ENCODE data around the gene SLC26A6. TPM values are rescaled to one million over a fixed set of nuclear protein-coding genes. Genes with fewer than 3 reads are reported as not detected.

SLC26A6 gene, protein sequence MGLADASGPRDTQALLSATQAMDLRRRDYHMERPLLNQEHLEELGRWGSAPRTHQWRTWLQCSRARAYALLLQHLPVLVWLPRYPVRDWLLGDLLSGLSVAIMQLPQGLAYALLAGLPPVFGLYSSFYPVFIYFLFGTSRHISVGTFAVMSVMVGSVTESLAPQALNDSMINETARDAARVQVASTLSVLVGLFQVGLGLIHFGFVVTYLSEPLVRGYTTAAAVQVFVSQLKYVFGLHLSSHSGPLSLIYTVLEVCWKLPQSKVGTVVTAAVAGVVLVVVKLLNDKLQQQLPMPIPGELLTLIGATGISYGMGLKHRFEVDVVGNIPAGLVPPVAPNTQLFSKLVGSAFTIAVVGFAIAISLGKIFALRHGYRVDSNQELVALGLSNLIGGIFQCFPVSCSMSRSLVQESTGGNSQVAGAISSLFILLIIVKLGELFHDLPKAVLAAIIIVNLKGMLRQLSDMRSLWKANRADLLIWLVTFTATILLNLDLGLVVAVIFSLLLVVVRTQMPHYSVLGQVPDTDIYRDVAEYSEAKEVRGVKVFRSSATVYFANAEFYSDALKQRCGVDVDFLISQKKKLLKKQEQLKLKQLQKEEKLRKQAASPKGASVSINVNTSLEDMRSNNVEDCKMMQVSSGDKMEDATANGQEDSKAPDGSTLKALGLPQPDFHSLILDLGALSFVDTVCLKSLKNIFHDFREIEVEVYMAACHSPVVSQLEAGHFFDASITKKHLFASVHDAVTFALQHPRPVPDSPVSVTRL
- 100 to 1,000 TPM in 1 of 2 donors, 10 to 100 TPM in 1; 38.3 to 110 TPM for total RNA-seq

DNA sequence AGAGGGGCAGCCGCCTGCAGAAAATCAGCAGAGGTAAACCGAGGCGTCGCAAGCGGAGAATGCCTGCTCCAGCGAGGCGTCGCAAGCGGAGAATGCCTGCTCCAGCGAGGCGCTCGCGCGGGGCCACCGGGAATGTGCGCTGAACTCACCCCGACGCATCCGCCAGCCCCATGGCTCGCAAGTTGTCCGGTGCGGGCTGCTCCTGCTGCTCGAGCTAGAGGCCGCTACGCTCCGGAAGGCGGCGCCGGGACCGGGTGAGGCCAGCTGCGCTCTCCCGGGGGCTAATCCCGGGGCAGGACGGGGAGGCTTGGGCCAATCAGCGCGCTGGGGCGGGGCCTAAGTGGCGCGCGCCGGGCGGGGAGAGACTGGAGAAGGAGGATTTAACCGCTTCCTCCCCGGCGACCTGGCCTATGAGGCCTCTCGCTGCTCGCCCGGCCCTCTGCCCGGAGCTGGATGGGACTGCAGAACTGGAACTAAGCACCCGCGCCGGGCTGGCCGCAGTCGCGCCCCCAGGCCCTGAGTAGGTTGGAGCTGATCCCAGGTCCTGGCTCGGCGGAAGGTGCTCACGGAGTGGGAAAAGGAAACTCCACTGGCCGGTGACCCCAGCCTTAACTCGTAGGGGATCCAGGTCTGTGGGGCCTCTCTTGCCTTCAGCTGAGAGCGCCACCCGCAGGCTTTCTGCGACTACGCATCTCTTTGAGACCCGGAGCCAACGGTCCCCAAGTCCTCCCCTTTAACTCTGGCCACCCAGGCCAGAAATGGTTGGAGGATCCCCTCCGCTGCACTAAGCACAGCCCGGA is at the start of gene SLC26A6:
Gene SLC26A6 (minus strand): TSS at position 240 of the 800 bp plus-strand sequence. CDS start 68 bp downstream, at position 172.
- peak; percentile 96 to 97 for DNase-seq (ENCODE audit: low spot score in 2 of 2)
- no peaks in the 10 kb centered on the region for H3K9me3 Mint-ChIP-seq
- peak within 1 kb of the TSS; percentile 72 to 83 for H3K27ac Mint-ChIP-seq
- peaks cover 0 to 5% of the 10 kb centered on the region in 2 donors for H3K36me3 Mint-ChIP-seq
- ATAC-seq, result peak; percentile 97

DNA sequence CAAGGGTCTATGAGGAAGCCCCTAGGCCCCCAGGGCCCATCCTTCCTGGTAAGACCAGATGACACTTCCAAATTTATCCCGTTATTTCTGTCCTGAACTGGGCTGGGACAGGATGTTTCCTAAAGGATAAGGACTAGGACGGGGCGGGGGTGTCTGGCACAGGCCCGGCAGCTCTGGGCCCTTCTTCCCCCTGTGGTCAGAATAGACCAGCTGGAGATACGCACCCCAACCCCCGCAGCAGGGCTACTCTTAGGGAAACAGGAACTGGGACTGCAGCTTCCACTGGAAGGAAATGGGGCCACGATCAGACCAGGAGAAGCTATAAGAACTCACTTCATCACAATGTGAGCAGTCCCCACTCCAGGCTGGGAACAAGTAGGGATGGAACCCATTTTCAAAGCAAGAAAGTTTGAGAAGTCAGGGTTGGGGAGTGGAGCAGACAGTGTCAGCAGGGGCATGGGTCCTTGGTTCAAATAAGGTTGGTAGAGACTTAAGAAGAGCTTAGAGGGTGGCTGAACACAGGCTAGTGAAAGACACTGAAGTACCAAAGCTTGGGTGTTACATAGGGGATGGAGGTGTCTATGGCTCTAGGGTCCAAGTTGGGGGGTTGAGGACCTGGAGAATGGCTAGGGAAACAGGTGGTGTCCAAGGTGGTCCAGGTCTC is 49.4 kb upstream of the SLC26A6 start:
- DNase-seq (ENCODE audit: low spot score in 2 of 2), result peak in 1 of 2 donors; percentile 55
- H3K9me3 Mint-ChIP-seq, result no peaks in the 10 kb centered on the region
- peak overlapping the region; percentile 78 to 94 for H3K27ac Mint-ChIP-seq
- peaks cover 0 to 37% of the 10 kb centered on the region in 2 donors for H3K36me3 Mint-ChIP-seq
- ATAC-seq, result no peak

DNA sequence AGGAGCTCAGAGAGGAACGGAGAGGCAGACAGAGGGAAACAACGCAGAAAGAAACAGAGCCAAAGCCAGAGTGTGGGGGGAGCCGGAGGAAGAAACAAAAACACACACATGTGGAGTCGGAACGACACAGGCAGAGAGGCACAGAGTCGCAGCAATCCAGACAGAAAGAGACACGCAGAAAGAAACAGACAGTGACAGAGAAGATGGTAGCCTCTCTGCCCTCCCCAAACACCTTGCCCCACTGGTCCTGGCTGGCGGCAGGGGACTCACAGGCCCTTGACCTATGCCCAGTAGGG is 48.7 kb upstream of the SLC26A6 start:
- no peak for ATAC-seq
- DNase-seq (ENCODE audit: low spot score in 2 of 2), result no peak
- peak overlapping the region; percentile 63 to 78 for H3K27ac Mint-ChIP-seq
- H3K9me3 Mint-ChIP-seq, result no peaks in the 10 kb centered on the region
- peaks cover 0 to 37% of the 10 kb centered on the region in 2 donors for H3K36me3 Mint-ChIP-seq

DNA sequence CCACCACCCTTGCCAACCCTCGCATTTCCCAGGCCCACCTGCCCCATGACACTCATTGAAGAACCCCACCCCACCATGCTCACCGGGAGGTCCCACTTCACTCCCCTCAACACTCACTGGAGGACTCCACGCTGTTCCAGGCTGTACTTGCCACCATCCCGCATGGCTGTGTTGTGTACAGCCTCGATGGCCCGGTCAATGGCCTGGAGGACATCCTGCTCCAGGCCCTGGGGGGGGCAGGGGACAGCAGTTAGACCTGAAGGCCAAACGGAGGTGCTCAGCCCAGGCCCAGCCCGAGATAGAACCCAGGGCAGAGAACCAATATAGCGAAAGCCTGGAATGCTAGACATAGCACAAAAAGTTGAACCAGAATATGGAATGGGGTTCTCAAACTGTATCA is 47.5 kb upstream of the SLC26A6 start:
- ATAC-seq (no peak), DNase-seq (ENCODE audit: low spot score in 2 of 2) (no peak)
- Mint-ChIP-seq H3K36me3 (peaks cover 0 to 47% of the 10 kb centered on the region in 2 donors), H3K9me3 (no peaks in the 10 kb centered on the region), H3K27ac (no peak overlapping the region)

DNA sequence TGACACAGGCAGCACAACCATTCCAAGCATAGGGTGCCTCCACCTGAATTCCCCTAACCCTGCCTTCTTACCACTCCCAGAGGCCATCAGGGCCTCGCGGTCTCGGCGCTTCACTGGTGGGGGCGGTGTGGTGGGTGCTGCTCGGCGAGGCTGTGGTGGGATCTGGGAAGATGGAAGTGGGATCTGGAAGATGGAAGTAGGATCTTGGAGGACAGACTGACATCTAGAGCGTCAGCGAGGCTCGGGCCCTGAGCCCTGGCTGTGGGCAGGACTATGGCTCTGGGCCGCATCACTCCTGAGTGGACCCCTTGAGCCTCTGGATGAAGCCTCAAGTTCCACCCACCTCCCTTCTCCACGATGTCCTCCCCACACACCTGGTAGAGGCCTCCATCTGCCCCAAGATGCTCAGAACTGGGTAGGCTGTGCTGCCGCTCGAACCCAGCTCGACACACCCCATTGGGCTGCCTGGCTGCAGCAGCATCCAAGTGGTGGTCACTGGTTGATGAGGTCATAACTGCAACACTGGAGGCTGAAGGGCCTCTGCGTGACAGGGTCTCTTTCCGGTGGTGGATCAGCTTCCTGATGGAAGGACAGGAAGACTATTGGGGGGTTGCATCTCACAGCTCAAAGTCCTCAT is 46.8 kb upstream of the SLC26A6 start:
- ATAC-seq (no peak), DNase-seq (ENCODE audit: low spot score in 2 of 2) (no peak)
- Mint-ChIP-seq H3K27ac (no peak overlapping the region), H3K9me3 (no peaks in the 10 kb centered on the region), H3K36me3 (peaks cover 0 to 53% of the 10 kb centered on the region in 2 donors)

DNA sequence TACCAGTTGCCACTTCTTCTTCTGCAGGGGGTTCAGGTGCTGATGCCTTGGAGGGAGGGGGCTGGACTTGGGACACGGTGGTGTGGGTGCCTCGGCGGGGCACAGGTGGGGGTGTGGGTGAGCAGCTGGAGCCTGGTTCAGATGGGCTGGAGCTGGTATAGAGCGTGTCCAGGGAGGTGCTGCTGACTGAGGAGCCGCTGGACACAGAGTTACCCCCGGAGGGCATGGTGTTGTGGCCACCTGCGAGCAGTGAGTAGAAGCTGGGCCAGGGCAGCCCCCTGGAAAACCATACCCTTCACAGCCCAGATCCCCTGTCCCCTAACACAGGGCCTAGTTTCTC is 46.2 kb upstream of the SLC26A6 start:
- Mint-ChIP-seq H3K36me3 (peaks cover 0 to 53% of the 10 kb centered on the region in 2 donors), H3K27ac (no peak overlapping the region), H3K9me3 (no peaks in the 10 kb centered on the region)
- DNase-seq (ENCODE audit: low spot score in 2 of 2), result no peak
- no peak for ATAC-seq

DNA sequence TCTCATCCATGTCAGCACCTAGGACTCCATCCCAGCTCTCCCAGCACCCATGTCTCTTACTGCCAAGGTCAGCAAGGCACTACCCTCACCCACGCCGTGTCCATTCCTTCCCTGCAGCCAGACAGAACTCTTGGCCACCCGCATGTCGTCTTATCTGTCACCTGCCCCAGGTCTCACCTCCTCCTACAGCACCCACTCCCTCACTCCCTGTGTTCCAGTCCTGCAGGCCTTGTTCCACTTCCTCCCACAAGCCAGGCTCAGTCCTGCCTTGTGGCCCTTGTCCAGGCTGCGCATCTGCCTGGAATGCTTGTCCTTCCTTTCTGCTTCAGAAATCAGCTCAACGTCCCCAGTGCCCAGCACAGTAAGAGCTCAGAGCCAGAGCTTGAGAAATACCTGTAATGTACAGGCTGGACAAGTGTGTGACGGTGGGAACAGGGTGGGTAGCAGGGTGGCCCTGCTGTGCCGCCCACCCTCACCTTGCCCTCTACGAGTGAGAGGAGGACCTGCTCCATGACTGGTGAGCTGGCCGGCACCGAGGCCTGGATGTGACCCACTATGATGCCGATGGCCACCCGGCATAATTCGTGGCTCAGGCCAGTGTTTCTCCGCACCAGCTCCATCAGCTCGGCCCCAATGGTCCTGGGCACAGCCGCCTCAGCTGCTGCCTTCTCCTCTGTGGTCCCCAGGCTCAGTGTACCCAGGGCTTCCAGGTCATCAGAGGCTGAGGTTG is 45.7 kb upstream of the SLC26A6 start:
- ATAC-seq (no peak), DNase-seq (ENCODE audit: low spot score in 2 of 2) (no peak)
- no peaks in the 10 kb centered on the region for H3K9me3 Mint-ChIP-seq
- H3K36me3 Mint-ChIP-seq, result peaks cover 0 to 58% of the 10 kb centered on the region in 2 donors
- H3K27ac Mint-ChIP-seq, result peak overlapping the region; percentile 23 to 69

DNA sequence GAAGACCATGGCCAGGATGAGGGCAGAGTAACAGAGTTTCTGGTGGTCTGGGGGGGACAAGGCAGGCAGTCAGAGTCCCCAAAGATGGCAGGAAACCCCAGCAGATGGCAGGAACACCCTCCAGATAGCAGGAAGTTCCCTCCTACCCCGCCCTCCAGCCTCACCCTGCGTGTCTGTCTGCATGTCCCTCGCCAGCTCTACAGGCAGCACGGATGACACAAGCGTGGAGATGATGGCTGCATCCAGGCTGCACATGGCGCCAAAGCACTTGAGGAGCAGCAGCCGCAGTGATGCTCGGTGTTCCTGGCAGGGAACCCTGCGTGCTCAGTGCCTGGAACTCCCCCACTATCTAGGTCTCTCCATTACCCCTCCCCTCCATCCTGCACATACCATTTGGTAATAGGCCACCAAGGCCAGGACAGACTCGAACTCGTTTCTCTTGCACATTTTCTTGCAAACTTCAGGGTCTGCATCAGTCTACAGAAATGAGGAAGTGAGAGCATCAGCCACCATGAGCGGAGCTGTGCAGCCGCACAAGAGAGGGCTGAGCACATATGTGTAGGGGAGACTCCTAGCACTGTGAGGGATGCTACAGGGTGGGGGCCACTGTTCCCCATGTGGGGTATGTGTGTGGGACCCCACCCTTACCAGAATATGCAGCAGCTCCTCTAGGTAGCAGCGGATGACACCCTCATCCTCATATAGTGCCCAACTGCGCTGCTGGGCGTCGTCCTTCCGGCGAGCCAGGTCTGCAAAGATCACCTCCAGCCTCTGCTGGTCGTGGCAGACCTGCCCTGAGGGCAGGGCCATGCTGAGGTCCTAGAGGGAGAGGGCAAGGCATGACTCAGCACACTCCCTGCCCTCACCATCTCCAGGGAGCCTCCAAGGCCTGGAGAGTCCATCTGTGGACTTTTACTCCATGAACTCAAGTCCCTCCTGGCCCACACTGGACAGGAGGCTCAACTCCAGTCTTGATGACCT is 44.4 kb upstream of the SLC26A6 start:
- no peak for DNase-seq (ENCODE audit: low spot score in 2 of 2)
- no peak for ATAC-seq
- Mint-ChIP-seq H3K36me3 (peaks cover 0 to 52% of the 10 kb centered on the region in 2 donors), H3K27ac (peak overlapping the region in 1 of 2 donors; percentile 23), H3K9me3 (no peaks in the 10 kb centered on the region)

DNA sequence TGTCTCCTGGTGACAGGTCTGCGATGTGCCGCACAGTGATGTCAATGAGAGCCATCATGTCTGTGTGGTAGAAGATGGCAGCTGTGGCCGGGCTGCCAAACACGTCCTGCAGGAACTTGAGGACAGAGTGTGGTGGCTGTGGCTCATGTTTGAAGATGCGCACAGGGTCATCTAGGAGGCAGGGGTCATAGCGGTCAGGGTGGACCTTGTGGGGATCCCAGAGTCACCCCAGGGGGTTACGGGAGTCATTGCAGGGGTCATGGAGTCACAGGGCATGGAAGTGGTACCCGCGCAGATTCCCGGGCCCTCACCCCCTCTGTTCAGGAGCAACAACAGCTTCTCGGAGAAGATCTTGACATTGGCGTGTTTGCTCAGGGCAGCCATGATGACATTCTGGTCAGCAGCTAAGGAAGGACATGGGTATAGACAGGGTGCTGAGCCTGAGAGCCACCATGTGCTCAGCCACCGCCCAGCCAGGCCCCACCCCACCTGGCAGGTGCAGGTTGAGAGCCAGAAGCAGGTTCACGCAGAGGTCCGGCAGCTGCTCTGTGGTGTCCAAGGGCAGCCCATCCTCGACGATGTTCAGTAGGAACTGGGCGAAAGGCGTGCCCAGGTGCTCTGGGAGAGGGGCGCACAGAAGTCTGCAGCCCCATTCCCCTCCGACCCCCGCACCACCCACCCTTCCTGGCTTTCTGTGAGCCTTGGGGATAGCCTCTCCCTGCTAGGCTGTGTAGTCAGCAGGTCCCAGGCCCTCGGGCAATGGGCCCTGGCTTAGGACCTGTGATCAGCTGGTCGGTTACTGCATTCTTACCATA is 43.5 kb upstream of the SLC26A6 start:
- no peak for ATAC-seq
- H3K36me3 Mint-ChIP-seq, result peaks cover 0 to 44% of the 10 kb centered on the region in 2 donors

DNA sequence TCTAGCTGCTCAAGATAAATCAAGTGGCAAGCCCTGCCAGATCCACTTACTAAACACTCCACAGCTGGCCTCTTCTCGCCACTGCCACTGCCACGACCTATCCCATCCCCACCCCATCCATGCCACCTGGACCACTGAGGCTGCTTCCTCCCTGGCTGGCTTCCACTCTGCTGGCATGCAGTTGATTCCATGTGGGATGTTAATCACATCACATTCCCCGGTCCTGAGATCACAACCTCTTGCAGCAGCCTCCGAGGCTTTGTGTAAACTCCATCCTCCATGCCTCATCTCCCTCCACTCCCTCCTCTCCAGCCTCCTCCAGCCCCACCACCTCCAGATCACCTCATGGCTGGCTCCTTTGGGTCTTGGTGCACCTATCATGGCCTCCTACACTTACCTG is 42.8 kb upstream of the SLC26A6 start:
- H3K36me3 Mint-ChIP-seq, result peaks cover 0 to 42% of the 10 kb centered on the region in 2 donors
- ATAC-seq, result no peak
- H3K9me3 Mint-ChIP-seq, result no peaks in the 10 kb centered on the region
- no peak for DNase-seq (ENCODE audit: low spot score in 2 of 2)
- peak overlapping the region; percentile 3 to 57 for H3K27ac Mint-ChIP-seq

More for the DNA sequence above, 43.5 kb upstream of the SLC26A6 start:
- H3K9me3 Mint-ChIP-seq, result no peaks in the 10 kb centered on the region
- no peak for DNase-seq (ENCODE audit: low spot score in 2 of 2)
- H3K27ac Mint-ChIP-seq, result no peak overlapping the region

DNA sequence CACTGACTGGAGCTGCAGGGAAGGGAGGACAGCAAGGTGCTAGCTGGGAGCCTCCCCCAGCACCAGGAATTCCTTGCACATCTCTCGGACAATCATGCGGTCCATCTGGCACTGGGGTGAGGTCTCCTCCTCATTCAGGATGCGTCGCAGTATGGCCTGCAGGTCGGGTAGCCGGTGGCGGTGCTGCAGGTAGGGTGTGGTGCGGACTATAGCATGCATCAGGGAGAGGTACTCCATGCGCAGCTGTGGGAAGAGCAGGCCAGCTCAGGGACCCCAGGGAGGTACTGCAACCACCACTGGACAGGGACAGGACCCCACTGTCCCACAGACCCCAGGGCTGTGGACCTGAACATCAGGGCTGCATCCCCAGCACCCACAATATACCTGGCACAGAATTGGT is 39.2 kb upstream of the SLC26A6 start:
- peak in 1 of 2 donors; percentile 14 for ATAC-seq

DNA sequence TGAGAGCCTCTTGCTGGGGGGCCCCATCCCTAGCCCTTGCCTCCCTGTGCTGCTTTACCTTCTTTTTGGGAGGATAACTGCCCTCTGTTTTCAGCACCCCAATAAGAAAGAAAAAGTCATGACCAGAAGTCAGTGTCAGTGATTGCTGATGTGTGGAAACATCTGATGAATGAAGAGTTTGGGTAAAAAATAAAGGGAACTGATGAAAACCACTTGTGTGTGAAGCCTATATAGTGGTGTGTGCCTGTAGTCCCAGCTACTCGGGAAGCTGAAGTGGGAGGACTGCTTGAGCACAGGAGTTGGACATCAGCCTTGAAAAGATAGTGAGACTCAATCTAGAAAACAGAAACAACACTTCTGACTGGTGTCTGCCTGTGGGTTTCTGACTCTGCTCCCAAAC is 37.3 kb upstream of the SLC26A6 start:
- Mint-ChIP-seq H3K36me3 (peaks cover 7 to 21% of the 10 kb centered on the region in 2 donors), H3K9me3 (no peaks in the 10 kb centered on the region), H3K27ac (no peak overlapping the region)
- ATAC-seq (no peak), DNase-seq (ENCODE audit: low spot score in 2 of 2) (no peak)

More for the DNA sequence above, 39.2 kb upstream of the SLC26A6 start:
- DNase-seq (ENCODE audit: low spot score in 2 of 2), result no peak
- peak overlapping the region in 1 of 2 donors; percentile 51 for H3K27ac Mint-ChIP-seq
- peaks cover 7 to 33% of the 10 kb centered on the region in 2 donors for H3K36me3 Mint-ChIP-seq
- H3K9me3 Mint-ChIP-seq, result no peaks in the 10 kb centered on the region

DNA sequence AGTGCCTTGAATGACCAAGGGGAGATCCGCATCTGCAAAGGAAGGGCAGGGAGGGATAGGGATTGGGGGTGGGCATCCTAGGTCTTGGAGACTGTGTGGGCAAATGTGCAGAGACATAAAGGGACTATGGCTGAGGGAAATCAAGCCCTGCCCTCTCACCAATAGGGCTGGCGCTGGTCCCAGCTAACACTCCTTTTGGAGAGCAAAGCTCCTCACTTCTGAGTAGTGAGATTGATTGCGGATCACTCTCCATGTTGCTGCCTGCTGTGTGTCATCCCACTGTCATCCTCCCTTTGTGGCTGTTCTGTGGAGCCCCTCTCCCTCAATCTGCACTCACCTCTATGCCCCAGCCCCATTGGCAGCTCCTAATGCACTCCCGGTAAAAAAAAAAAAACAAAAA is 29.7 kb upstream of the SLC26A6 start:
- DNase-seq (ENCODE audit: low spot score in 2 of 2) (no peak), ATAC-seq (no peak)
- H3K27ac Mint-ChIP-seq, result no peak overlapping the region
- peaks cover 9 to 11% of the 10 kb centered on the region in 2 donors for H3K36me3 Mint-ChIP-seq
- H3K9me3 Mint-ChIP-seq, result peaks cover 0 to under 1% of the 10 kb centered on the region in 2 donors

DNA sequence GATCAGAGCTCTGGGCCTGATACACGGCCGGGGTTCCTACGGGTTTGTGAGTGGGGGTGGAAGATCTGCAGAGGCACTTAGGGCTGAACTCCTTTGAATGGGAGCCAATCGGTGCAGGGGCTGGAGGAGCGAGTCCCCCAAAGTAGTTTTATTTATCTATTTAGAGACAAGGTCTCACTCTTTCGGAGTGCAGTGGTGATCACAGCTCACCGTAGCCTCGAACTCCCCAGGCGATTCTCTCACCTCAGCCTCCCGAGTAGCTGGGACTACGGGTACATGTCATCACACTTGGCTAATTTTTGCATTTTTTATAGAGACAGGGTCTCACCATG is 29.0 kb upstream of the SLC26A6 start:
- no peak for ATAC-seq
- peaks cover 0 to 3% of the 10 kb centered on the region in 2 donors for H3K9me3 Mint-ChIP-seq
- H3K36me3 Mint-ChIP-seq, result peaks cover 11 to 13% of the 10 kb centered on the region in 2 donors
- no peak for DNase-seq (ENCODE audit: low spot score in 2 of 2)
- H3K27ac Mint-ChIP-seq, result peak overlapping the region in 1 of 2 donors; percentile 84
